NCI-H748 (cell line): ENCODE measurements around the gene HUS1B.
"Not testable (repeated sequence)": the region's sequence is repeated elsewhere in the genome, so short reads cannot be mapped to it uniquely, and the experiment has no call there.

Experiments used
- DNase-seq: peaks from one replicate; lab custom pipeline; 2025; ENCODE audit not compliant: unreplicated experiment; lab: John Stamatoyannopoulos, UW

Gene HUS1B

GRCh38 chr6:656460-657252, at the start of gene HUS1B:
Gene HUS1B (minus strand): TSS chr6:657100. CDS start chr6:656944, 156 bp downstream.
- DNase-seq, result no peak

- DNase-seq, result no peak
Measured at GRCh38 chr6:706146-706545, 49.2 kb upstream of the HUS1B start.

GRCh38 chr6:705047-705446, 48.1 kb upstream of the HUS1B start:
- peak; percentile 47 for DNase-seq

GRCh38 chr6:704046-704445, 47.1 kb upstream of the HUS1B start:
- DNase-seq, result no peak

GRCh38 chr6:703552-703951, 46.7 kb upstream of the HUS1B start:
- no peak for DNase-seq

- DNase-seq, result peak; percentile 16
Measured at GRCh38 chr6:701700-702479, 45.0 kb upstream of the HUS1B start.

- no peak for DNase-seq
Measured at GRCh38 chr6:701215-701614, 44.3 kb upstream of the HUS1B start.

- no peak for DNase-seq
Measured at GRCh38 chr6:700490-700889, 43.6 kb upstream of the HUS1B start.

- DNase-seq, result no peak
Measured at GRCh38 chr6:699319-699718, 42.4 kb upstream of the HUS1B start.

GRCh38 chr6:694431-695126, 37.7 kb upstream of the HUS1B start:
- not testable (repeated sequence) for DNase-seq

- no peak for DNase-seq
Measured at GRCh38 chr6:693723-694009, 36.8 kb upstream of the HUS1B start.

GRCh38 chr6:692858-693722, 36.2 kb upstream of the HUS1B start, which contains the start of gene EXOC2:
Gene EXOC2 (minus strand): TSS chr6:693139. CDS start chr6:637818, 55,321 bp downstream.
- peak; percentile 95 for DNase-seq

GRCh38 chr6:692356-692851, 35.5 kb upstream of the HUS1B start:
- peak; percentile 84 for DNase-seq

- DNase-seq, result no peak
Measured at GRCh38 chr6:689223-689622, 32.3 kb upstream of the HUS1B start.

GRCh38 chr6:686497-686896, 29.6 kb upstream of the HUS1B start:
- DNase-seq, result no peak

- no peak for DNase-seq
Measured at GRCh38 chr6:684831-685636, 28.1 kb upstream of the HUS1B start.

GRCh38 chr6:683742-684440, 27.0 kb upstream of the HUS1B start:
- peak; percentile 73 for DNase-seq

- DNase-seq, result no peak
Measured at GRCh38 chr6:680666-681340, 23.9 kb upstream of the HUS1B start.

GRCh38 chr6:680251-680650, 23.4 kb upstream of the HUS1B start:
- no peak for DNase-seq
